OCI-LY3 (cell line): ENCODE results near the gene PBX4.

ENCODE experiments used
- H2AFZ ChIP-seq: fragments of 200-600, 300-600 bp; shearing (Covaris generic); 2 replicates; pipeline ENCODE4 v1.6.0; 2014; ENCODE audit warnings: antibody characterized with exemption, low read depth, low read length
- H3K27ac ChIP-seq: fragments of 200-600, 300-600 bp; sonication (generic); 2 replicates; pipeline ENCODE4 v1.5.1; 2014; ENCODE audit warnings: mild to moderate bottlenecking, low read length, moderate library complexity, mixed read lengths
- H3K27me3 ChIP-seq: fragments of 200-600, 300-600 bp; sonication (generic); 2 replicates; pipeline ENCODE4 v1.6.1; 2014; ENCODE audit warnings: low read depth, low read length, mixed read lengths
- H3K36me3 ChIP-seq: fragments of 200-600, 300-600 bp; sonication (generic); replicated peaks from 2 replicates; pipeline ENCODE3; 2014; ENCODE audit warnings: low read depth, low read length, mixed read lengths
- H3K4me1 ChIP-seq: fragments of 300-600, 200-600 bp; sonication (generic); 2 replicates; pipeline ENCODE4 v1.6.1; 2014; ENCODE audit warnings: low read length, mixed read lengths
- H3K4me2 ChIP-seq: fragments of 200-600, 300-600 bp; sonication (generic); 2 replicates; pipeline ENCODE4 v1.6.1; 2014; ENCODE audit warnings: low read length, mixed read lengths
- H3K4me3 ChIP-seq: fragments of 300-600, 200-600 bp; sonication (generic); 2 replicates; pipeline ENCODE4 v1.5.1; 2014; ENCODE audit warnings: antibody characterized with exemption, mild to moderate bottlenecking, low read length, moderate library complexity
- H3K79me2 ChIP-seq: fragments of 300-600, 200-600 bp; shearing (Covaris generic); 2 replicates; pipeline ENCODE4 v1.6.1; 2014; ENCODE audit warnings: mild to moderate bottlenecking, low read length, mixed read lengths
- H3K9ac ChIP-seq: fragments of 300-600, 200-600 bp; shearing (Covaris generic); 2 replicates; pipeline ENCODE4 v1.6.0; 2014; ENCODE audit warnings: mild to moderate bottlenecking, low read length, moderate library complexity
- H3K9me3 ChIP-seq: fragments of 200-600, 300-600 bp; shearing (Covaris generic); 2 replicates; pipeline ENCODE4 v1.6.1; 2014; ENCODE audit warnings: low read length, mixed read lengths; ENCODE audit not compliant: insufficient read depth
- H4K20me1 ChIP-seq: fragments of 200-600, 300-600 bp; sonication (generic); 2 replicates; pipeline ENCODE4 v1.6.1; 2016; ENCODE audit warnings: low read length, mixed read lengths; ENCODE audit not compliant: insufficient read depth
- EZH2phosphoT487 ChIP-seq: fragments of 200-600 bp; shearing (Covaris generic); IDR thresholded peaks from 2 replicates; pipeline ENCODE4 v1.6.1; 2018; ENCODE audit warnings: antibody characterized with exemption, mixed run types, low read depth
- TF ChIP-seq, protein P1 (sequence below): fragments of 200-600, 300-600 bp; sonication (generic); IDR thresholded peaks from 2 replicates; pipeline ENCODE4 v1.5.1; 2014; ENCODE audit warnings: antibody characterized with exemption, low read length, low read depth

PBX4 gene

DNA sequence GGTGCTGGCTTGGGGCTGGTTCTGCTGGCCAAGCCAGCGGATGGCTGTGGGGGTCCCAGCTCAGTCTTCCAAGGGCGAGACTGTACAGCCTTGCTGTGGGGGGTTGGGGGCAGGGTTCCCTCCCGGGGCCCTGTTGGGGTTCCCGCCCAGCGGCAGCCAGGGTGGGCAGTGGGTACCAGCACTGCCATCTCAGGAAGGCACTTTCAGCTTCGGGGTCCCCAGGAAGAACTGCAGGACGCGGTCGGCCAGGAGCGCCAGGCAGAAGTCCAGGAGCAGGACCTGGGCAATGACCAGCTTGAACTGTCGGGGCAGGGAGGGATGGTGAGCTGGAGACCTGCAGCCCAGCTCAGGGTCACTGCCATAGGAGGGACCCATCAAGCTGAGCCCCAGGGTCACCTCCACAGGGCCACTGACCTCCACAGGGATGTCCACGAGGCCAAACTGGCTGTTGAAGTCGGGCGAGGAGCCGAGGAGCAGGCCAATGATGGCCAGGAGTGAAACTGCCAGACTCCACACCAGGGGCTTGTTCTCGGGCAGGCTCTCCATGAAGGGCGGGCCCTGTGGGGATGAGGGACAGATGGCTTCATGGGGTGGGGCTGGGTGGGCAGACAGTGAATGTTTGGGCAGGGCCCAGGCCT lies 26.9 kb upstream of the PBX4 start:
- Histone ChIP-seq H3K36me3 (peaks cover 54% of the 10 kb centered on the region), H3K4me1 (peaks cover 16% of the 10 kb centered on the region), H4K20me1 (no peaks in the 10 kb centered on the region), H3K9ac (no peak overlapping the region), H2AFZ (no peak overlapping the region), H3K4me3 (no peak overlapping the region), H3K27me3 (no peaks in the 10 kb centered on the region), H3K79me2 (peaks cover 22% of the 10 kb centered on the region), H3K27ac (no peak overlapping the region), H3K9me3 (no peaks in the 10 kb centered on the region), H3K4me2 (no peak overlapping the region)
- TF ChIP-seq, protein P1, sequence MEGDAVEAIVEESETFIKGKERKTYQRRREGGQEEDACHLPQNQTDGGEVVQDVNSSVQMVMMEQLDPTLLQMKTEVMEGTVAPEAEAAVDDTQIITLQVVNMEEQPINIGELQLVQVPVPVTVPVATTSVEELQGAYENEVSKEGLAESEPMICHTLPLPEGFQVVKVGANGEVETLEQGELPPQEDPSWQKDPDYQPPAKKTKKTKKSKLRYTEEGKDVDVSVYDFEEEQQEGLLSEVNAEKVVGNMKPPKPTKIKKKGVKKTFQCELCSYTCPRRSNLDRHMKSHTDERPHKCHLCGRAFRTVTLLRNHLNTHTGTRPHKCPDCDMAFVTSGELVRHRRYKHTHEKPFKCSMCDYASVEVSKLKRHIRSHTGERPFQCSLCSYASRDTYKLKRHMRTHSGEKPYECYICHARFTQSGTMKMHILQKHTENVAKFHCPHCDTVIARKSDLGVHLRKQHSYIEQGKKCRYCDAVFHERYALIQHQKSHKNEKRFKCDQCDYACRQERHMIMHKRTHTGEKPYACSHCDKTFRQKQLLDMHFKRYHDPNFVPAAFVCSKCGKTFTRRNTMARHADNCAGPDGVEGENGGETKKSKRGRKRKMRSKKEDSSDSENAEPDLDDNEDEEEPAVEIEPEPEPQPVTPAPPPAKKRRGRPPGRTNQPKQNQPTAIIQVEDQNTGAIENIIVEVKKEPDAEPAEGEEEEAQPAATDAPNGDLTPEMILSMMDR: no peak
- no peak for TF ChIP-seq EZH2phosphoT487

DNA sequence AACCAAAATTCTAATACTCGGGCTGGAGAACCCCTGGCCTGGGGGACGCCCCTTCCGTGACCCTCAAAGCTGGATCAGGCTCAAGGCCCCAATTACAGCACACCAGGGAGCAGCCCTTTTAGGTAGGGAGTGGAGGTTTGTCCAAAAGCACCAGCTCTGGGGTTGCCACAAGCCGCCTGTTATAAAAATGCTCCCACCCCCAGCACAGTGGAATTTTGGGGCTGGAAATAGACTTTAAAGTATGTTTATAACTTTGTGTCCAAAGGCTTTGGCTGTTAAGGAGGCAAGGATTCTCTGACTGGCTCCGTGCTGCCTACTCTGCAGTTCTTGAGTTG lies 25.5 kb upstream of the PBX4 start:
- TF ChIP-seq EZH2phosphoT487: no peak
- TF ChIP-seq, protein P1: 0 out of 2 replicates have a peak, but pooled peaks have one; percentile 3
- no peaks in the 10 kb centered on the region for H3K27me3 ChIP-seq
- H4K20me1 ChIP-seq: no peaks in the 10 kb centered on the region
- no peak overlapping the region for H2AFZ ChIP-seq
- peak overlapping the region; percentile 94 for H3K27ac ChIP-seq
- H3K4me2 ChIP-seq: peak overlapping the region; percentile 98
- peaks cover 16% of the 10 kb centered on the region for H3K4me1 ChIP-seq
- H3K36me3 ChIP-seq: peaks cover 52% of the 10 kb centered on the region
- peaks cover 22% of the 10 kb centered on the region for H3K79me2 ChIP-seq
- H3K4me3 ChIP-seq: peak overlapping the region; percentile 90
- H3K9me3 ChIP-seq: no peaks in the 10 kb centered on the region
- H3K9ac ChIP-seq: peak overlapping the region; percentile 99

DNA sequence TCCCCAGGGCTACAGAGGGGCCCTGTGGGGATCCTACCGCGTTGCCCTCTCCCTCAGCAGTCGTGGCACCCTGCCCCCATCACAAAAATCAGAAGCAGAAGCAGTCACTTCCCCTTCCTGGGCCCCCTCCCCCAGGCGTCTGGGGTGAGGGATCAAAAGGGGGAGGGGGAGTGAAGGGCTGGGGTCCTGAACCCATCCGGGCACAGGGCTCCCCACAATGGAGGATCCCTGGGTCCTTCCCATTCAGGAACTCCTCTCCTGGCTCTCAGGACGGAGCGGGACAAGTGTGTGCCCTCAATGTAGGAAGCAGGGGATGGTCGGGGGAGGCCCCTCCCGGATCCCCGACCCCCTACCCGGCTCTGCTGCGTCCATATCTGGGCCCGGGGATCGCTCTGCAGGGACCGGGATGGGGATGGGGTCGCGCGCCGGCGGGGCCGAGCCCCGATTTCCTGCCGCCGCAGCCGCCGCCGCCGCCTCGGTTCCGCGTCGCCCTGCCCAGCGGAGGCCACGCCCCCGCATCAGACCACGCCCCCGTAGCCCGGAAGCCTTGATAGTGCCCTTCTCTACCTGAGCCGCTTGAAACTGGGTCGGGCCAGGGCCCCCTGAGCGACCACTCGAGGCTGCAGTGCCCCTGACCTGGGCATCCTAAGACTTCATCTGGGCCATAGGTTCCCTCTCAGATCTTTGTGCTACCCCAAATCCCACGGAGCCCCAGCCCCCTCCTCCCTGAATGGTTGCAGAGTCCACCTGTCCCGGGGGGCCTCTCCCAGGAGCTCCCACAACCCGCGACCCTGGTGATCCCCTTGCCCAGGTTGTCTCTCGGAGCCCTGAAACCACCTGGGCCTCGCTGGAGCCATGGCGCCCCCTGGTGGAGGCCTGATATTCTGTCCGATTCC lies 24.9 kb upstream of the PBX4 start, which contains the start of gene GMIP:
TSS of gene GMIP (minus strand) at position 500 of the 896 bp plus-strand sequence. CDS start at position 372, 128 bp downstream.
- Histone ChIP-seq H4K20me1 (no peaks in the 10 kb centered on the region), H3K9me3 (no peaks in the 10 kb centered on the region), H3K4me1 (peaks cover 16% of the 10 kb centered on the region), H3K27me3 (no peaks in the 10 kb centered on the region), H3K9ac (peak within 1 kb of the TSS; percentile 99), H2AFZ (no peak within 1 kb of the TSS; the same call in 1 of the 2 replicates), H3K4me2 (peak within 1 kb of the TSS; percentile 98), H3K4me3 (peak within 1 kb of the TSS; percentile 90), H3K79me2 (peaks cover 22% of the 10 kb centered on the region), H3K27ac (peak within 1 kb of the TSS; percentile 94), H3K36me3 (peaks cover 53% of the 10 kb centered on the region)
- no peak for TF ChIP-seq EZH2phosphoT487
- TF ChIP-seq, protein P1: peak; percentile 97
